IPS-18a (cell line): ENCODE data around the gene SFMBT1.

ENCODE experiments used
- H3K27ac ChIP-seq: one replicate; pipeline ENCODE4 v1.5.1; 2013; ENCODE audit warnings: low read length
- H3K27me3 ChIP-seq: one replicate; pipeline ENCODE4 v1.6.1; 2013; ENCODE audit warnings: mild to moderate bottlenecking, low read length; ENCODE audit not compliant: control insufficient read depth, insufficient read depth
- H3K36me3 ChIP-seq: one replicate; pipeline ENCODE4 v1.6.1; 2013; ENCODE audit warnings: low read depth, low read length; ENCODE audit not compliant: control insufficient read depth
- H3K4me1 ChIP-seq: one replicate; pipeline ENCODE4 v1.6.1; 2013; ENCODE audit warnings: low read depth, low read length; ENCODE audit not compliant: control insufficient read depth
- H3K4me3 ChIP-seq: one replicate; pipeline ENCODE4 v1.5.1; 2013; ENCODE audit warnings: low read length
- H3K9ac ChIP-seq: one replicate; pipeline ENCODE4 v1.6.1; 2013; ENCODE audit warnings: mild to moderate bottlenecking, low read length, moderate library complexity
- H3K9me3 ChIP-seq: one replicate; pipeline ENCODE4 v1.6.1; 2013; ENCODE audit warnings: low read depth, low read length; ENCODE audit not compliant: control insufficient read depth

The SFMBT1 gene

GRCh38 chr3:52978109-52978754, 67.6 kb downstream of the SFMBT1 start:
- no peak overlapping the region for H3K27ac ChIP-seq
- no peaks in the 10 kb centered on the region for H3K9me3 ChIP-seq
- H3K4me3 ChIP-seq, result no peak overlapping the region
- peaks cover 4% of the 10 kb centered on the region for H3K4me1 ChIP-seq
- no peaks in the 10 kb centered on the region for H3K27me3 ChIP-seq
- no peaks in the 10 kb centered on the region for H3K36me3 ChIP-seq
- H3K9ac ChIP-seq, result no peak overlapping the region

- no peak overlapping the region for H3K9ac ChIP-seq
- no peak overlapping the region for H3K4me3 ChIP-seq
- H3K36me3 ChIP-seq, result no peaks in the 10 kb centered on the region
- H3K27me3 ChIP-seq, result no peaks in the 10 kb centered on the region
- H3K9me3 ChIP-seq, result no peaks in the 10 kb centered on the region
- H3K27ac ChIP-seq, result no peak overlapping the region
- no peaks in the 10 kb centered on the region for H3K4me1 ChIP-seq
Observed at GRCh38 chr3:52973806-52974205, 72.1 kb downstream of the SFMBT1 start.

- no peaks in the 10 kb centered on the region for H3K9me3 ChIP-seq
Observed at GRCh38 chr3:52971895-52972294, 74.0 kb downstream of the SFMBT1 start.

GRCh38 chr3:52967398-52967797, 78.5 kb downstream of the SFMBT1 start:
- H3K27ac ChIP-seq, result no peak overlapping the region
- no peak overlapping the region for H3K9ac ChIP-seq

More at GRCh38 chr3:52971895-52972294, 74.0 kb downstream of the SFMBT1 start:
- H3K4me1 ChIP-seq, result no peaks in the 10 kb centered on the region
- H3K4me3 ChIP-seq, result no peak overlapping the region
- no peak overlapping the region for H3K27ac ChIP-seq
- H3K27me3 ChIP-seq, result no peaks in the 10 kb centered on the region
- H3K36me3 ChIP-seq, result no peaks in the 10 kb centered on the region
- no peak overlapping the region for H3K9ac ChIP-seq

GRCh38 chr3:52962160-52962559, 83.7 kb downstream of the SFMBT1 start:
- H3K4me1 ChIP-seq, result no peaks in the 10 kb centered on the region
- H3K27me3 ChIP-seq, result no peaks in the 10 kb centered on the region
- H3K9me3 ChIP-seq, result no peaks in the 10 kb centered on the region
- no peak overlapping the region for H3K4me3 ChIP-seq
- H3K9ac ChIP-seq, result no peak overlapping the region
- H3K36me3 ChIP-seq, result no peaks in the 10 kb centered on the region
- H3K27ac ChIP-seq, result no peak overlapping the region

More at GRCh38 chr3:52967398-52967797, 78.5 kb downstream of the SFMBT1 start:
- no peaks in the 10 kb centered on the region for H3K4me1 ChIP-seq
- H3K4me3 ChIP-seq, result no peak overlapping the region
- no peaks in the 10 kb centered on the region for H3K27me3 ChIP-seq
- no peaks in the 10 kb centered on the region for H3K9me3 ChIP-seq
- H3K36me3 ChIP-seq, result no peaks in the 10 kb centered on the region

GRCh38 chr3:52959773-52960172, 86.1 kb downstream of the SFMBT1 start:
- H3K9me3 ChIP-seq, result no peaks in the 10 kb centered on the region
- no peak overlapping the region for H3K9ac ChIP-seq
- no peak overlapping the region for H3K4me3 ChIP-seq
- H3K27ac ChIP-seq, result no peak overlapping the region
- H3K4me1 ChIP-seq, result no peaks in the 10 kb centered on the region
- H3K27me3 ChIP-seq, result no peaks in the 10 kb centered on the region
- H3K36me3 ChIP-seq, result no peaks in the 10 kb centered on the region

- Histone ChIP-seq H3K4me3 (no peak overlapping the region), H3K36me3 (no peaks in the 10 kb centered on the region), H3K27ac (no peak overlapping the region), H3K27me3 (no peaks in the 10 kb centered on the region), H3K4me1 (no peaks in the 10 kb centered on the region), H3K9ac (no peak overlapping the region), H3K9me3 (no peaks in the 10 kb centered on the region)
Observed at GRCh38 chr3:52939600-52939999, 106.3 kb downstream of the SFMBT1 start.

GRCh38 chr3:52934630-52935530, 111.0 kb downstream of the SFMBT1 start:
- Histone ChIP-seq H3K27ac (no peak overlapping the region), H3K4me3 (no peak overlapping the region), H3K9me3 (no peaks in the 10 kb centered on the region), H3K36me3 (no peaks in the 10 kb centered on the region), H3K27me3 (no peaks in the 10 kb centered on the region), H3K9ac (no peak overlapping the region), H3K4me1 (no peaks in the 10 kb centered on the region)

- no peaks in the 10 kb centered on the region for H3K4me1 ChIP-seq
- H3K27ac ChIP-seq, result no peak overlapping the region
- H3K9me3 ChIP-seq, result no peaks in the 10 kb centered on the region
- no peaks in the 10 kb centered on the region for H3K36me3 ChIP-seq
- H3K9ac ChIP-seq, result no peak overlapping the region
- H3K4me3 ChIP-seq, result no peak overlapping the region
- H3K27me3 ChIP-seq, result no peaks in the 10 kb centered on the region
Observed at GRCh38 chr3:52931889-52932288, 114.0 kb downstream of the SFMBT1 start.

- Histone ChIP-seq H3K27me3 (no peaks in the 10 kb centered on the region), H3K9ac (no peak overlapping the region), H3K9me3 (no peaks in the 10 kb centered on the region), H3K4me1 (no peaks in the 10 kb centered on the region), H3K27ac (no peak overlapping the region), H3K36me3 (no peaks in the 10 kb centered on the region), H3K4me3 (no peak overlapping the region)
Observed at GRCh38 chr3:52931328-52931727, 114.5 kb downstream of the SFMBT1 start.

- Histone ChIP-seq H3K36me3 (no peaks in the 10 kb centered on the region), H3K4me3 (no peak overlapping the region), H3K27ac (no peak overlapping the region), H3K27me3 (no peaks in the 10 kb centered on the region), H3K9ac (no peak overlapping the region), H3K4me1 (no peaks in the 10 kb centered on the region), H3K9me3 (no peaks in the 10 kb centered on the region)
Observed at GRCh38 chr3:52930748-52931147, 115.1 kb downstream of the SFMBT1 start.
